Skin epidermis (tissue), 12 donors: ENCODE data around the gene XCL1.

ENCODE experiments used
- H3K27ac ChIP-seq, 21 experiments: fragments of 200-600 bp; sonication (generic) in 11 of 21; one replicate each; pipeline ENCODE4 v1.5.0; 2020; ENCODE audit warnings: mild to moderate bottlenecking in 3 of 21, inconsistent platforms in 2 of 21, moderate library complexity in 2 of 21
- H3K4me3 ChIP-seq, 7 experiments: fragments of 200-600 bp; sonication (generic) in 2 of 7; one replicate each; pipeline ENCODE4 v1.5.0; 2020; ENCODE audit warnings: inconsistent platforms in 2 of 7, mild to moderate bottlenecking in 2 of 7, moderate library complexity in 1 of 7

XCL1 gene

GRCh38 chr1:168627370-168627769 lies 51.0 kb downstream of the XCL1 start:
- Histone ChIP-seq H3K4me3 (no peak overlapping the region), H3K27ac (no peak overlapping the region)

- Histone ChIP-seq H3K4me3 (no peak overlapping the region), H3K27ac (no peak overlapping the region)
These were observed 52.4 kb downstream of the XCL1 start for GRCh38 chr1:168628807-168629206.

GRCh38 chr1:168629466-168629865 lies 53.1 kb downstream of the XCL1 start:
- no peak overlapping the region for H3K27ac ChIP-seq
- no peak overlapping the region for H3K4me3 ChIP-seq
